ENCODE results near the gene MICU1.

The MICU1 gene

DNA sequence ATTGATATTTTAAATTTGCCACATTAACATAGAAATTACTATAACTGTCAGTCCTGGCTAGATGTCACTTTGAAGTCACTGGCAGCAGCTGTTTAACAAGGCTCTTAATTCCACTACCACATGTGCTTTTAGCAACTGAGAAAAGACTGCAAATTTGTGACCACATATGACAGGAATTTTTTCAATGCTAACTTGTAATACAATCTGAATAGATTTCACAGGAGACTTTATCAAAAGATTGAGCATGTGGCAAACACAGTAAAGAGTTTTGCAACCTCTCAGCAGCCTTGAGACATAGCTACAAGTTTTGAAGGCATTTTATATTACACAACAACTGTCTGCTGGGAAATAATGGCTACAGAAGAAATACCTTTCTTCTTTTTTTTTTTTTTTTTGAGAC, 73.0 kb downstream of the MICU1 start:
- DNase-seq = no peak

DNA sequence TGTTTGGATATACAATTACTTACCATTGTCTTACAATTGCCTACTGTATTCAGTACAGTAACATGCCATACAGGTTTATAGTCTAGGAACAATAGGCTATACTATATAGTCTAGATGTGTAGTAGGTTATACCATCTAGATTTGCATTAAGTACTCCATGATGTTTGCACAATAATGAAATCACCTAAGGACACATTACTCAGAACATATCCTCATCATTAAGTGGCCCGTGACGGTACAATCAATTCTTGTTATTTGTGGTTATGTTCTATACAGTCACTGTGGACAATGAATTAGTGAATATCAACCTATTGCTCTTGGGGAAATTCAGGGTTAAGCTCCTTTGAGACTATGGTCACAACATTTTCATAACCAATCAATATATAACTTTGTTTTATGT, 75.6 kb downstream of the MICU1 start:
- DNase-seq = no peak

DNA sequence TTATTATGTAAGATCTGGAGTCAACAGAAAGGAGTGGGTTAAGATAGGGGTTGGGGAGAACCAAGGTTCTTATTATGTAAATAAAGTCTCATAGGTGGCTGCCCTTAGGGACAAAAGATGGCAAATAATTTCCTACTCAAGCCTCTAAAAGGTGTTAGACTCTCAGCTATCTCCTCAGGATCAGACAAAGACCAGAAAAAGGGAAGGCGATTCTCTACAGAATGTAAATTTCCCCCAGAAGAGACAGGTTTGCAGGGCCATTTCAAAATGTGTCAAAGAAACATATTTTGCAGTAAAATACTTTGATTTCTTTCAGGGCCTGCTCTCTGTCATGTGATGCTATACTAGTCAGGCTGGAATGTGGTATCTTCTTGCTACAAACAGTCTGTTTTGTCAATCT, 80.3 kb downstream of the MICU1 start:
- DNase-seq = no peak

DNA sequence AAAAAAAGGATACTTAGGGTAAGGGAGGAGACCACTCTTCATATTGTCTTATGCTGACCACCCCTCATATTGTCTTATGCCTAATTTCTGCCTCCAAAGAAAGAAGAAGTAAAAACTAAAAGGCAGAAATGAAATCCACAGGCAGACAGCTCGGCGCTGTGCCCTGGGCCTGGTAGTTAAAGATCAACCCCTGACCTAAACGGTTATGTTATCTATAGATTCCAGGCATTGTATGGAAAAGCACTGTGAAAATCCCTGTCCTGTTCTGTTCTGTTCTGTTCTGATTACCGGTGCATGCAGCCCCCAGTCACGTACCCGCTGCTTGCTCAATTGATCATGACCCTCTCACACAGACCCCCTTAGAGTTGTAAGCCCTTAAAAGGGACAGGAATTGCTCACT, 82.0 kb downstream of the MICU1 start:
- DNase-seq = peak; percentile 75

DNA sequence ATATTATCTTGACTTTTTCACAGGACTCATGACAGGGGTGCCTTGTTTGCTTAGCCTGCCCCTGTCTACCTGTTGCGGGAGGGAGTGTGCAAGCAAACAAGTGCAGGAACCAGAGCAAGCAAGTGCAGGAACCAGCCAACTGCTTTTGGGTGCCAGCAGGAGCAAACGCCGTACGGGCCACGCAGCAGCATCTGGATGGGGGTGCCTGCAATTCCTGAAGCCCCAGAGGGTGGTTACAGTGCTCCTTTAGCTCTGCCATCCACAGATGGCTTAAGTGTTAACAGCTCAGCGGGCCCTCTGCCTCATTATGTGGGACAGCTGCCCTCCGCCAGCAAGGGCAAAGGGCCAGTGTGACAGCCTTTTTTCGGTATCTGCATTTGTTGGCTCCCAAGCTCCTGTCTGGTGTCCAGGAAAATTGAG, 83.5 kb downstream of the MICU1 start:
- no peak for DNase-seq

DNA sequence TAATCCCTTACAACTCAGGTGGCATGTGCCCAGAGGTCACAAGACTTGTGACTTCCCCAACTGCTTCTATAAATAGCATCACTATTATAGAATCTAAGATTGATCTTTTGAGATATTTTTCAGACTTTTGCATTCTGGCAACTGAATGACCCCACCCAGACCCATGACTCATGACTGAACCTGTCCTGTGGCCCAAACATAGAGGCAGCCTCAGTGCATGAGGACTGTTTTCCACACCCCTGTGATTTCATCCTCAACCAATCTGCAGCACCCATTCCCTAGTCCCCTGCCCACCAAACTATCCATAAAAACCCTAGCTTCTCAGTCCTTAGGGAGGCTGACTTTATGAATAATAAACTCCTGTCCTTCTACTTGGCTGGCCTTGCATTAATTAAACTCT, 84.5 kb downstream of the MICU1 start:
- DNase-seq = peak; percentile 45

DNA sequence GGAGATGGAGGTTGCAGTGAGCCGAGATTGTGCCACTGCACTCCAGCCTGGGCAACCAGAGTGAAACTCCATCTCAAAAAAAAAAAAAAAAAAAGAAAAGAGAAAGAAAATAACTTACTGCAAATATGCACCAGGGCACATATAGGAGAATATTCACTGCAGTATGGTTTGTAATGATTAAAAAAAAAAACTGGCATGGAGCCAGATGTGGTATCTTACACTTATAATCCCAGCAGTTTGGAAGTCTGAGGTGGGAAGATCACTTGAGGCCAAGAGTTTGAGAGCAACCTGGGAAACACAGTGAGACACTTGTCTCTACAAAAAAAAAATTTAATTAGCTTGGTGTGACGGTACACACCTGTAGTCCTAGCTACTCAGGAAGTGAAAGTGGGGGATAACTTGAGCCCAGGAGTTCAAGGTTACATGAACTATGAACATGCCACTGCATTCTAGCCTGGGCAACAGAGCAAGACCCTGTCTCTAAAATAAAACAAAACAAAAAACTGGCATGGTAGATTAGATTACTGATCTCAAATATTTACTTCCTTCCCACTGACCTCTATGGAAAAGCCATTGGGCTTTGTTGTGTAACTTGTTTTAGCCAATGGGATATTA, 85.6 kb downstream of the MICU1 start:
- peak; percentile 33 for DNase-seq

DNA sequence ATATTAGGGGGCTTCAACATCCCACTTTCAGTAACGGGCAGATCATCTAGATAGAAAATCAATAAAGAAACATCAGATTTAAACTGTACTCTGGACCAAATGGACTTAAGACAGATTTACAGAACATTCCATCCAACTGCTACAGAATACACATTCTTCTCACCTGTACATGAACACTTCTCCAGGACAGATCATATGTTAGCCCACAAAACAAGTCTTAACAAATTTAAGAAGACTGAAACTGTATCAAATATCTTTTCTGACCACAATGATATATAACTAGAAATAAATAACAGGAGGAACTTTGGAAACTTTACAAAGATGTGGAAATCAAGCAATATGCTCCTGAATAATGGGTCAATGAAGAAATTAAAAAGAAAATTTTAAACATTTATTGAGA, 86.7 kb downstream of the MICU1 start:
- DNase-seq = no peak

DNA sequence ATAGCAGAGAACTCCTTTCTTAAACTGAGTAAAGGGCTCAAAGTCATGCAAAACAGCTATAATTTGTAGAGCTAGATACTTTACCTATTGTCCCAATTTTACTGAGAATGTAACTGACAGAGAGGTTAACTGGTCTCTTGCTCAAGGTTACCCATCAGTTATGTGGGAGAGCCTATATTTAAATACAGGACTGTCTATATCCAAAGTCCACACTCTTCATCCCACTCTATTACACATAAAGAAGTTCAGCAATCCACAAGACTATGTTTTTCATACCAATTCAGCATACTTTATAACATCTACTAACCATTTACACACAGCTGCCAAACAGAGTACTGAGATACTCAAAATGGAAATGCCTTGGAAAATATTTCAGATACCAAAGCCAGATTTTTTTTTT, 100.2 kb downstream of the MICU1 start:
- DNase-seq = no peak

DNA sequence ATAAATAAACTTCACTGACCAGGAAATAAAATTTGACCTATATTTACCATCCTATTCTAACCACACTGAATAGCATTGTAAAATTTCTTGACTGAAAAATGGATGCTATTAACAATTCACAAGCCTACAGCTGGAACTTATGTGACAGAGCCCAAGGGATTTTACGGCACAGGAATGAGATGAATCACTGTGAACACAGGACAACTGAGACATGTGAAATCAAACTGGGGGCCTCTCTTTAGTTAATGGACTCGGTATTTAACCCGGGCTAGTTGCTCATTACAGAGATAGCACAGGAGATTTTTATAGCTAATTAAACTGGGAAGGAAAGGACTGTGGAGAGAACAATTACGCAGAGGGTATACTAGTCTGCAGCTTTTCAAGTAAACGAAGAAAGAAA, 100.6 kb downstream of the MICU1 start:
- no peak for DNase-seq

DNA sequence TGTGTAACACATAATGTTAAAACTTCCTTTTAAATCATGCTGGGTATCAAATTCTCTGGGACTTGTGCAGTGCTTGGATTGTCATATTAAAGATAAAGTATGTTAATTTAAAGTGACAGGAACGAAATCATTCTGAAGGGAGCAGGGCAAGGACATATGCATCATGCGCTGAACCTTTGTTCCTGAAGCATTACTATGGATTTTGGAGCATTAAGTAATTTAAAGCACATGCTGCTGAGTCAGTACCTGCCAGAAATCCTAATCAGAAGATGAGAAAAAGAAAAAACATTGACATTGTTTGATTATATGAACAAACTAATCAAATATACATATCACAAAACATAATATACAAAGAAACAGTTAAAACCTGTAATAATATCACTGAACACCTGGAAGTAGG, 101.4 kb downstream of the MICU1 start:
- DNase-seq = no peak

DNA sequence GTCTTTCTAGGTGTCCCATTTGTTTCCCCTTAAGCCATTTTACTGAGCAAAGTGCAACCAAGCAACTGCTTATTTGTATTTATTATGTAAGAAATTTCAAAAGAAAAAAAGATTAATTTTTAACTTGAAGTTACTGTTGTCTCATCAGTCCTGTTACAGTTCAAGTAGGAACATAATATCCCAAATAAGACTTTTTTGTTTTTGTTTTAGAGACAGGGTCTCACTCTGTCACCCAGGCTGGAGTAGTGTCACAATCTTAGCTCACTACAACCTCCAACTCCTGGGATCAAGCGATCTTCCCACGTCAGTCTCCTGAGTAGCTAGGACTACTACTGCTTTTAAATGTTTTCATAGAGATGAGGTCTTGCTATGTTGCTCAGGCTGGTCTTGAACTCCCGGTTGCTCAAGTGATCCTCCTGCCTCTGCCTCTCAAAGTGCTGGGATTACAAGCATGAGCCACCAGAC, 101.9 kb downstream of the MICU1 start:
- no peak for DNase-seq

DNA sequence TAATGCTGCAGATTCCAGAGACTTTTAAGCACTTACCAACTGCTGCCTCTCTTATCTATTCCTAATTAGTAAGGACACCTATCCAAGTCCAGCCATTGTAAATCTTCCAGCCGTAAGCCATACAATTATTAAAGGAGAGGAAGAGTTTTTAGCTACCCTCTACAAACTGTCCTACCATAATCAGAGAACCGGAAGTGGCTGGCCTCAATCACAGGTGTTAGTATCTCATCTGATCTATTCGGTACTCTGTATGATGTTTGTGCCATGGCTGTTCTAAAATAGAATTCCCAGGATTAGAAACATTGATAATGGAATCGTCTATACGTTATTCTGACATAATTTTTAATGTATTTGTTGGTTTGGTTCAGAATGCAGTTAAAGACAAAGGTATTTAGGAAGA, 102.8 kb downstream of the MICU1 start:
- no peak for DNase-seq

DNA sequence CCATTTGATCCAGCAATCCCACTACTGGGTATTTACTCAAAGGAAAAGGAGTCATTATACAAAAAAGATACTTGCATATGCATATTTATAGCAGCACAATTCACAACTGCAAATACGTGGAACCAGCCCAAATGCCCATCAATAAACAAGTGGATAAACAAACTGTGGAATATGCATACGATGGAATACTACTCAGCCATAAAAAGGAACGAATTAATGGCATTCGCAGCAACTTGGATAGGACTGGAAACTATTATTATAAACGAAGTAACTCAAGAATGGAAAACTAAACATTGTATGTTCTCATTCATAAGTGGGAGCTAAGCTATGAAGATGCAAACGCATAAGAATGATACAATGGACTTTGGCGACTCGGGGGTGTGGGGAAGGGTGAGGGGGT, 108.6 kb downstream of the MICU1 start:
- no peak for DNase-seq

DNA sequence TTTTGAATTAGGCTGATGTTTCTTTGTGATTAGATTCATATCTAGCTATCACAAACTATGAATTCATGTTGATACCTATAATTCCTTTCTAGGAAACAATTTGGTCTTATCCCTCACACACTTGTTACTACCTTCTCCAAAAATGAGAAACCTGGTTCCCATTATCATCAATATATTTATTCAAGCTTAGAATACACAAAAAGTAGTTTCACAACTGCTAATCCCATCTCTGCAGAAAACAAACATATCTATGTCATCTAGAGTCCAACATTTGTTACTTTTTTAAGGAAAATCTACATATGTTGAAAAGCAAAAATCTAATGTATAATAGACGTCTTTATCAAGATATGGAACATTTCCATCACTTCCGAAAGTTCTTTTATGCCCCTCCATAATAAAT, 110.4 kb downstream of the MICU1 start:
- DNase-seq = no peak

DNA sequence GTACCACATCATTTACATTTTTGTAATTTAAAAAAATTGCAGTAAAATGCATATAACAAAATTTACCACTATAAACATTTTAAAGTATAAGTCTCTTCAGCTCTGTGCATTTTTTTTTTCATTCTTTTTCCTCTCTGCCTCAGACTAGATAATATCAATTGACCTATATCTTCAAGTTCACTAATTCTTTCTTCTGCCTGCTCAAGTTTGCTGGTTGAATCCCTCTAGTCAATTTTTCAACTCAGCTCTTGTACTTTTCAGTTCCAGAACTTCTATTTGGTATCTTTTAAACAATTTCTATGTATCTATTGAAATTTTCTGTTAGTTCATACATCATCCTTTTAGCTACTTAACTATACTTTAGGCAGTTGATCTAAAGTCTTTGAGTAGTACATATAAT, 112.0 kb downstream of the MICU1 start:
- DNase-seq = no peak

DNA sequence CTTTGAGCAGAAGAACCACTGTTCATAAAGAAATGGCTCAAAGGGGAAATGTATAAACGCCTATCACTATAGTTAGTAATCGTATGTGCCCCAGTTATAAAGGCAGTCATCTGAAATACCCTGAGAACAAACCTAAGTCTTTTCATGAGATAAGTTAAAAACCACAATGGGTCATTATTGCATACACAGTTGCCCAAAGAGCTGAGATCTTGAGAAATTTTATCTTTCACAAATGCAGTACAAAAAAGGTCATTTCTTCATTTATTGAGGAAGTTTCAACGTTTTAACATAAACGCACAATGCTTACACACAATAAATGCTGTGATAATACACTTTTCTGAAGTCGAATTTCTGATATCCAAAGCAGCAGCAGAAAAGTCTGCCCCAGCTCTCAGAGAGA, 114.4 kb downstream of the MICU1 start:
- DNase-seq = peak; percentile 89

DNA sequence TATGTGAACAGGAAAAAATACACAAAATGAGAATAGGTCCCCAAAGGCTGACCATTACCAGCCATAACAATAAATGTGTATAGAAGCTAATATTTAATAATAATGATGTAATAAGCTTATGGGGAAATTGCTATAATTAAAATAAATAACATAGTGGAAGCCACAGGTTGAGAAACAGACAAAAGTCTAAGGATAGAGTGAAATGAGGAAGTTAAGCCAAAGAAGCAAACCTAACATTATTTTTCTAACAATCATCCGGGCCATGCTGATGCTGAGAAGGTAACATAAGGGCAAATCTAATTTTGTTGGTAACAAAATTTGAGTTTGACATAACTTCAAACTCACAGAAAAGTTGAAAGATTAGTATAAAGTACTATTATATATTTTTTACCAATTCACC, 115.9 kb downstream of the MICU1 start:
- DNase-seq = peak; percentile 59

DNA sequence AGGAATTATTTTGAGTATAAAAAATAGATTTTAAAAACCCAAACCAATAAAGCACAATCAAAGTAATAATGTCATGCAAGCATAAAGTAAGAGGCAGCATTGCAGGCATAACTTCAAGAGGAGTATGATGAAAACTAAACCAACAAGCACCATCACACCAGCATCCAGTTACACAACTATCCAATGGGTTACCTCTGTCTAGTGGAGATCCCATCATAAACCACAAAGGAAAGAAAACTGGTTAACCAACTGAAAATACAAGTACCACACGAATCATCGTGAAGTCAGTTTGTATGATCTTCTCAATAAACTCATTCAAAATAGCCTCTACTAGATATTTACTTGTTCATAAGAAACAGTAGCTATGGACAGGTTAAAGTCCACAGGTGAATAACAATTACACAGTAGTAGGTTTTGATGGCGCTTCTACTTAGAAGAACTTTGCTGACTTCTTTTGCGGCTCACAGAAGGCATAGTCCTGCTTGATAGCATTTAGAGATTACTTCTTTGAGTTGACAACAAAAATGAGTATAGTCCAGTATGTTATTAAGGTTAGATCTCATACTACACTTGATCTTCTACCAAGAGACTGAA, 116.6 kb downstream of the MICU1 start:
- no peak for DNase-seq

DNA sequence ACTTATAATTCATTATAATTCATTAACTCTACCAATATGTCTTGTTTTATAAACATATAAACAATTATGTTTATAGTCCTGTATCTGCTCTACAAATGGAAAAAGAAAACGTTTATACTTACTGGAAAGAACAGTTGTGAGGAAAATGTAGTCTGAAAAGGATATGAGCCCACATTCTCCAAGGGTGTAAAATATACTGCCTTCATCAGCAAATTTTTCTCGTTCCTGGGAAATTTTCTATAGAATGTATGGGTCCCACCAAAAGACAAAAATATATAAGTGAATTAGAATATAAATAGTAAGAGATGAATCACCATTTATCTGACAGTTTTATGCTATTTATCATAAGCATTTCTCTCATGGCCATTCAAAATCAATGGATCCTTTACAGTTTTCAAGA, 117.8 kb downstream of the MICU1 start:
- DNase-seq = no peak

DNA sequence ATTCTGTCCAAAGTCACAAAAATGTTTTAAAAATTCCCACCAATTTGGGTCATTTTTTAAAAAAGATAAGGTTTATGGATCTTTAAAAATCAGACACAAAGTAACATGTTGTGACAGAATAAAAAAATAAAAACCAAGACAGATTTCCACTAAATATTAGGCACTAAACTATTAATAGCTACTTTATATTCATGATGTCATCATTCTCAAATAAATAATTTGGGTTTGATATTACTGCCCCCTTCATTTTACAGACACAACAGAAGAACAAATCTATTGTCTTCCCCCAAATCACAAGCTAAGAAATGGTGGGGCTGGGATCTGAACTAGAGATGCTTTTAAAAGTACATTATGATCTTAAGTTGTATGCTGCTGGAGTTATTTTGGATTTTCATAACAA, 119.4 kb downstream of the MICU1 start:
- DNase-seq = no peak

DNA sequence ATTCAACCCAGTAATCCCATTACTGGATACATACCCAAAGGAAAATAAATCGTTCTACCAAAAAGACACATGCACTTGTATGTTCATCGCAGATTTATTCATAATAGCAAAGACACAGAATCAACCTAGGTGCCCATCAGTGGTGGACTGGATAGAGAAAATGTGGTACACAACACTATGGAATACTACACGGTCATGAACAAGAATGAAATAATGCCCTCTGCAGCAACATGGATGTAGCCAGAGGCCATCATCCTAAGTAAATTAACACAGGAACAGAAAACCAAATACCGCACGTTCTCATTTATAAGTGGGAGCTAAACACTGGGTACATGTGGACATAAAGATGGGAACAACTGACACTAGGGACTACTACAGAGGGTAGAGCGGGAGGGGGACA, 120.4 kb downstream of the MICU1 start:
- no peak for DNase-seq

DNA sequence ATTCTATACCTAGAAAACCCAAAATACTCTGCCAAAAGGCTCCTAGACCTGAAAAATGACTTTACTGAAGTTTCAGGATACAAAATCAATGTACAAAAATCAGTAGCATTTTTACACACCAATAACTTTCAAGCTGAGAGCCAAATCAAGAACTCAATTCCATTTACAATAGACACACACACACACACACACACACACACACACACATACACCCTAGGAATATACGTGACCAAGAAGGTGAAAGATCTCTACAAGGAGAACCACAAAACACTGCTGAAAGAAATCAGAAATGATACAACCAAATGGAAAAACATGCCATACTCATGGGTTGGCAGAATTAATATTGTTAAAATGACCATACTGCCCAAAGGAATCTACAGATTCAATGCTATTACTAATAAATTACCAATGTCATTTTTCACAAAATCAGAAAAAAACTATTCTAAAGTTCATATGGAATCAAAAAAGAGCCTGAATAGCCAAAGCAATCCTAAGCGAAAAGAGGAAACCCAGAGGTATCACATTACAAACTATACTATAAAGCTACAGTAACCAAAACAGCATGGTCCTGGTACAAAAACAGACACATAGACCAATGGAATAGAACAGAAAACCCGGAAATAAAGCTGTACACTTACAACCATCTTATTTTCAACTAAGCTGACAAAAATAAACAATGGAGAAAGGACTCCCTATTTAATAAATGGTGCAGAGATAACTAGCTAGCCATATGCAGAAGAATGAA, 122.0 kb downstream of the MICU1 start:
- DNase-seq = peak; percentile 20

DNA sequence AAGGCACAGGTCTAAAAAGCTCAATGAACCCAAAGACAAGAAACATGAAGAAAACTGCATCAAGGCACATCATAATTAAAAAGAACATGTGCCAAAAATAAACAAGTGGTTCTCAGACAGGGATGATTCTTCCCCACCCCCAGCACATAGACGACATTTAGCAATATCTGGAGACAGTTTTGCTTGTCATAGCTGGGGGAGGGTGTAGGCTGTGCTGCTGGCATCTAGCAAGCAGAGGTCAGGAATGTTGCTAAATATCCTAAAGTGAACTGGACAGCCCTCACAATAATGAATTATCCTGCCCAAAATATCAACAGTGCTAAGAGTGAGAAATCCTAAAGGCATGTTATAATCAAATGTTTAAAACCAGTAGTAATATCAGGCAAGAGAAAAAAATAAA, 122.6 kb downstream of the MICU1 start:
- peak; percentile 89 for DNase-seq

DNA sequence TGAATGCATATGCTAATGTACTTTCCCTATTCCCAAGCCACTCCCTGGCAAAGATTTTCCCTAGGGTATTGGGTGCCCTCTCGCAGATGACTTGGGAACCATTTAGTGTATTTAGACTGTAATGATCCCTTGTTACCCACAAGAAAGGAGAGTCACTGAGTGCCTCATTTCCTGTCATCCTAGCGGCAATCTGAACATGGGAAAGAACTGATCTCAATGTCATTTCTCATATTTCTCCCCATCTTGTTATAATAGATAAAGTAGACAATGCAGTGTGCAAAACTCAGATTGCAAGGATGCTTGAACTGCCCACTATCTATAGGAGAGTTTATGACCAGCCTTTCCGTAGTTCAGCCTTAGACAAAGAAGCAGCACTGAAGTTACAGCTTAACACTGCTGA, 123.3 kb downstream of the MICU1 start:
- peak; percentile 71 for DNase-seq

Data from OCI-M1 (cell line).